DND-41 (cell line): ENCODE measurements around the gene CDH3.

Source experiments
- EZH2 ChIP-seq: IDR thresholded peaks from 3 replicates; pipeline ENCODE4 v1.6.1; 2012; ENCODE audit warnings: borderline replicate concordance, low read depth, mild to moderate bottlenecking, moderate library complexity, low read length, inconsistent platforms; ENCODE audit not compliant: severe bottlenecking
- TF ChIP-seq, protein P1 (sequence below): IDR thresholded peaks from 2 replicates; pipeline ENCODE4 v1.5.1; 2012; ENCODE audit warnings: borderline replicate concordance, low read length, moderate library complexity, mild to moderate bottlenecking; ENCODE audit not compliant: poor library complexity, severe bottlenecking; ENCODE audit errors: extremely low read depth

DNA sequence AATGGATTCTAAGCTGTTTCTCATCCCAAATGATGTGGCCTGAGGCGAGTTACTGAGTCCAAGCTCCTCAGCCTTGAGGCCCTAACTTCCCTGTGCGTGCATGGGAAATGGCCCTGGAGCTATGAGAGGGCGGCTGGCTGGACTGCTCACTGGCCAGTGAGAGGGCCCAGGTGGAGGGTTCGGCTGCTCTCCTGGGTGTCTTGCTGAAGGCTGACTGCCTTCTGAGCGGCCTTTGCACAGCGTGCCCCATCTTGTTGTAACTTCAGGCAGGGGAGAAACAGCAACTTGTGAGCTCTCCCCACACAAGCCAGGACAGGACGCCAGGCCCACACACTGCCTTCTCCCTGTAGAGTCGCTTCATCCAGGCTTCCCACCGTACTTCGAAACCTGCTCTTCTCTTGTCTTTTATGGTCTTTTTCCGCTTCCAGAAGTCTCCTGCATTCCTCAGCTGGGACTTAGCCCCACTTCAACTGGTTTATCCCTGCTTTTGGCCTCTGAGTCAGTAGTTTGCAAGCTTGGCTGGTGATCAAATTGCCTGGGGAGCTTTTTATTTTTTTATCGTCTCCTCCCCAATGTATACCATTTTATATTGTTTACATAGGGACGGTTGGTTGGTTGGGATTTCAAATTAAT, 13.3 kb downstream of the CDH3 start:
- TF ChIP-seq, protein P1, sequence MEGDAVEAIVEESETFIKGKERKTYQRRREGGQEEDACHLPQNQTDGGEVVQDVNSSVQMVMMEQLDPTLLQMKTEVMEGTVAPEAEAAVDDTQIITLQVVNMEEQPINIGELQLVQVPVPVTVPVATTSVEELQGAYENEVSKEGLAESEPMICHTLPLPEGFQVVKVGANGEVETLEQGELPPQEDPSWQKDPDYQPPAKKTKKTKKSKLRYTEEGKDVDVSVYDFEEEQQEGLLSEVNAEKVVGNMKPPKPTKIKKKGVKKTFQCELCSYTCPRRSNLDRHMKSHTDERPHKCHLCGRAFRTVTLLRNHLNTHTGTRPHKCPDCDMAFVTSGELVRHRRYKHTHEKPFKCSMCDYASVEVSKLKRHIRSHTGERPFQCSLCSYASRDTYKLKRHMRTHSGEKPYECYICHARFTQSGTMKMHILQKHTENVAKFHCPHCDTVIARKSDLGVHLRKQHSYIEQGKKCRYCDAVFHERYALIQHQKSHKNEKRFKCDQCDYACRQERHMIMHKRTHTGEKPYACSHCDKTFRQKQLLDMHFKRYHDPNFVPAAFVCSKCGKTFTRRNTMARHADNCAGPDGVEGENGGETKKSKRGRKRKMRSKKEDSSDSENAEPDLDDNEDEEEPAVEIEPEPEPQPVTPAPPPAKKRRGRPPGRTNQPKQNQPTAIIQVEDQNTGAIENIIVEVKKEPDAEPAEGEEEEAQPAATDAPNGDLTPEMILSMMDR: no peak
- TF ChIP-seq EZH2: no peak
